Ovary (tissue), 3 donors: ENCODE data around the gene ETFBKMT.

Experiments used
- EP300 ChIP-seq: sonication (generic); formaldehyde crosslinking; IDR thresholded peaks from one replicate; pipeline ENCODE4 v1.6.1; 2017; ENCODE audit warnings: antibody characterized with exemption
- POLR2A ChIP-seq: fragments of 450-650 bp; IDR thresholded peaks from one replicate; pipeline ENCODE4 v1.6.1; 2017; ENCODE audit warnings: antibody characterized with exemption, mild to moderate bottlenecking, moderate library complexity
- TF ChIP-seq, protein P1 (sequence below), 3 donors: fragments of 450-650 bp in 2 of 3; fragments of 200-600 bp in 1 of 3; IDR thresholded peaks; one replicate each; pipeline versions ENCODE4 v1.5.1 to v1.8.0; 2016 to 2022; ENCODE audit warnings: antibody characterized with exemption in 3 of 3, mild to moderate bottlenecking in 1 of 3
- donor health status: DM: no; HTN: no; CAD: no.

DNA sequence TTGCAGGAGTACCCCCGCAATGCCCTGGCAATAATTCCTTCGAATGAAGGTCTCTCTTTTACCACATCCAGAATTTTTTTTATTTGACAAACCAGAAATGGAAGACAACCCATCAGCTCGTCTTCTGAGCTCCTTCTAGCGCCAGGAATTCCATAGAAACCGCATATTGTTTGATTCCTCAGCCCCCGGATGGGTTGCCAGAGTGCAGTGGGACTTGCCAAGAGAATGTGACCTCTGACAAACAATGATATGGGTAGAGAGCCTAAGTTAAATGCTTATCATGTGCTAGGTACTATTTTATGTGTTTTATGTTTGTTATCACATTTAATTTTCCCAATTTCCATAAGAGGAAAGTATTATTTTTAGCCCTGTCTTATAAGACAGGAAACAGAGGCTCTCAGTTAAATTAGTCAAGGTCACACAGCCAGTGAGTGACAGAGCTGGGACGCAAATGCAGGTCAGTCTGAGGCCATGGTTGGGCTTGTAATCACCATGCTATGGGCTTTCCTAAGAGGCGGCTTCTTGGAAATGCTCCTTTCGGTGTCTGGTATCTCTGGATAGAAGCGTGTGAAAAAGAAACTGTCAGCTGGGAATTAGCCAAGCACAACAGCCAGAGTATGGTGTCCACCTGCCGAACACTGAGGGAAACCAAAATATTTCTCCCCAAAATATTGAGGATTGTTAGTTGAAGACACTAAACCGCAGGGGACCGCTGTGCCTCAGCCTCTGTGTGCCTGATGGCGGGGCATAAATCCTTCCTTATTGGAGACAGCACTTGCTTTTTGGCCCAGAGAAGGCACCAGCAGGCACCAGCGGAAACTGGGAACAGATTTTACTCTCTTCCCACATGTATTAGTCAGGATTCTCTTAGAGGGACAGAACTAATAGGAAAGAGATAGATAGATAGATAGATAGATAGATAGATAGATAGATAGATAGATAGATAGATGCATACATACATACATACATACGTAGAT, 29.4 kb upstream of the ETFBKMT start:
- TF ChIP-seq EP300 (no peak), POLR2A (no peak)
- TF ChIP-seq, protein P1, sequence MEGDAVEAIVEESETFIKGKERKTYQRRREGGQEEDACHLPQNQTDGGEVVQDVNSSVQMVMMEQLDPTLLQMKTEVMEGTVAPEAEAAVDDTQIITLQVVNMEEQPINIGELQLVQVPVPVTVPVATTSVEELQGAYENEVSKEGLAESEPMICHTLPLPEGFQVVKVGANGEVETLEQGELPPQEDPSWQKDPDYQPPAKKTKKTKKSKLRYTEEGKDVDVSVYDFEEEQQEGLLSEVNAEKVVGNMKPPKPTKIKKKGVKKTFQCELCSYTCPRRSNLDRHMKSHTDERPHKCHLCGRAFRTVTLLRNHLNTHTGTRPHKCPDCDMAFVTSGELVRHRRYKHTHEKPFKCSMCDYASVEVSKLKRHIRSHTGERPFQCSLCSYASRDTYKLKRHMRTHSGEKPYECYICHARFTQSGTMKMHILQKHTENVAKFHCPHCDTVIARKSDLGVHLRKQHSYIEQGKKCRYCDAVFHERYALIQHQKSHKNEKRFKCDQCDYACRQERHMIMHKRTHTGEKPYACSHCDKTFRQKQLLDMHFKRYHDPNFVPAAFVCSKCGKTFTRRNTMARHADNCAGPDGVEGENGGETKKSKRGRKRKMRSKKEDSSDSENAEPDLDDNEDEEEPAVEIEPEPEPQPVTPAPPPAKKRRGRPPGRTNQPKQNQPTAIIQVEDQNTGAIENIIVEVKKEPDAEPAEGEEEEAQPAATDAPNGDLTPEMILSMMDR (IDR thresholded peaks at IDR 0.05) = no peak
